Stimulated activated memory B cell treated with anti-CD40 and anti-IgM and Interleukin-4, amounts not matched to agents 10 μg/mL and 1 μg/mL and 100 μg/mL, for 72 hours (primary cell): Measurements from ENCODE around the gene GPR162.
"Not testable (repeated sequence)": the region's sequence is repeated elsewhere in the genome, so short reads cannot be mapped to it uniquely, and the experiment has no call there.

Source experiments
- ATAC-seq: fragments of 150-1000 bp; cut with Tn5 transposase; 2 replicates; pipeline ENCODE4 v1.10.0; 2021
- H3K27ac Mint-ChIP-seq: one replicate; pipeline ENCODE4 v1.8.0; 2022; ENCODE audit warnings: mild to moderate bottlenecking, mixed read lengths
- H3K27me3 Mint-ChIP-seq: one replicate; pipeline ENCODE4 v1.8.0; 2022; ENCODE audit warnings: mixed read lengths
- H3K36me3 Mint-ChIP-seq: one replicate; pipeline ENCODE4 v1.8.0; 2022; ENCODE audit warnings: mixed read lengths
- H3K4me1 Mint-ChIP-seq: one replicate; pipeline ENCODE4 v1.8.0; 2022; ENCODE audit warnings: mixed read lengths
- H3K4me3 Mint-ChIP-seq: one replicate; pipeline ENCODE4 v1.8.0; 2022; ENCODE audit warnings: mild to moderate bottlenecking, moderate library complexity, mixed read lengths
- H3K9me3 Mint-ChIP-seq: one replicate; pipeline ENCODE4 v1.8.0; 2022; ENCODE audit warnings: mixed read lengths

GPR162 gene

GRCh38 chr12:6866163-6866919 lies 44.7 kb downstream of the GPR162 start:
- Mint-ChIP-seq H3K27me3 (no peaks in the 10 kb centered on the region), H3K4me3 (peak overlapping the region; percentile 93), H3K4me1 (peaks cover 43% of the 10 kb centered on the region), H3K9me3 (no peaks in the 10 kb centered on the region), H3K27ac (peak overlapping the region; percentile 87), H3K36me3 (peaks cover 61% of the 10 kb centered on the region)
- no peak for ATAC-seq

- Mint-ChIP-seq H3K27ac (peak overlapping the region; percentile 87), H3K9me3 (no peaks in the 10 kb centered on the region), H3K4me1 (peaks cover 50% of the 10 kb centered on the region), H3K27me3 (no peaks in the 10 kb centered on the region), H3K4me3 (peak overlapping the region; percentile 93), H3K36me3 (peaks cover 56% of the 10 kb centered on the region)
- peak; percentile 51 for ATAC-seq
Measured at GRCh38 chr12:6866920-6867412, 45.3 kb downstream of the GPR162 start.

GRCh38 chr12:6867413-6868210 lies 46.0 kb downstream of the GPR162 start, which contains the start of gene TPI1:
TSS of gene TPI1 (plus strand) at chr12:6867531. CDS start at chr12:6867567, 36 bp downstream.
- peaks cover 56% of the 10 kb centered on the region for H3K4me1 Mint-ChIP-seq
- H3K9me3 Mint-ChIP-seq: no peaks in the 10 kb centered on the region
- H3K27ac Mint-ChIP-seq: peak within 1 kb of the TSS; percentile 87
- ATAC-seq: peak; percentile 92
- H3K36me3 Mint-ChIP-seq: peaks cover 52% of the 10 kb centered on the region
- no peaks in the 10 kb centered on the region for H3K27me3 Mint-ChIP-seq
- H3K4me3 Mint-ChIP-seq: peak within 1 kb of the TSS; percentile 93

GRCh38 chr12:6868211-6869048 lies 46.8 kb downstream of the GPR162 start:
- Mint-ChIP-seq H3K4me1 (peaks cover 63% of the 10 kb centered on the region), H3K9me3 (no peaks in the 10 kb centered on the region), H3K36me3 (peaks cover 47% of the 10 kb centered on the region), H3K27me3 (no peaks in the 10 kb centered on the region), H3K4me3 (peak overlapping the region; percentile 93), H3K27ac (peak overlapping the region; percentile 87)
- ATAC-seq: no peak

- Mint-ChIP-seq H3K27me3 (no peaks in the 10 kb centered on the region), H3K4me1 (peaks cover 71% of the 10 kb centered on the region), H3K36me3 (peaks cover 43% of the 10 kb centered on the region), H3K27ac (peak overlapping the region; percentile 87), H3K4me3 (peak overlapping the region; percentile 93), H3K9me3 (no peaks in the 10 kb centered on the region)
- no peak for ATAC-seq
Measured at GRCh38 chr12:6869049-6870021, 47.7 kb downstream of the GPR162 start.

GRCh38 chr12:6870304-6870703 lies 48.7 kb downstream of the GPR162 start:
- H3K27me3 Mint-ChIP-seq, ATAC-seq, H3K27ac Mint-ChIP-seq, H3K4me3 Mint-ChIP-seq, H3K9me3 Mint-ChIP-seq: not testable (repeated sequence)
- peaks cover 77% of the 10 kb centered on the region for H3K4me1 Mint-ChIP-seq
- H3K36me3 Mint-ChIP-seq: peaks cover 34% of the 10 kb centered on the region

GRCh38 chr12:6871052-6871957 lies 49.7 kb downstream of the GPR162 start:
- Mint-ChIP-seq H3K4me3 (peak overlapping the region; percentile 99), H3K27me3 (no peaks in the 10 kb centered on the region), H3K4me1 (peaks cover 75% of the 10 kb centered on the region), H3K36me3 (peaks cover 29% of the 10 kb centered on the region), H3K9me3 (no peaks in the 10 kb centered on the region), H3K27ac (peak overlapping the region; percentile 92)
- ATAC-seq: no peak

GRCh38 chr12:6872073-6873048 lies 50.7 kb downstream of the GPR162 start:
- H3K4me3 Mint-ChIP-seq: peak overlapping the region; percentile 99
- peaks cover 37% of the 10 kb centered on the region for H3K36me3 Mint-ChIP-seq
- H3K27ac Mint-ChIP-seq: peak overlapping the region; percentile 92
- H3K27me3 Mint-ChIP-seq: no peaks in the 10 kb centered on the region
- H3K4me1 Mint-ChIP-seq: peaks cover 68% of the 10 kb centered on the region
- peak; percentile 71 for ATAC-seq
- no peaks in the 10 kb centered on the region for H3K9me3 Mint-ChIP-seq

GRCh38 chr12:6873094-6874014 lies 51.7 kb downstream of the GPR162 start, which contains the start of gene SPSB2:
TSS of gene SPSB2 (minus strand) at chr12:6873303. CDS start at chr12:6872901, 402 bp downstream.
- peak; percentile 94 for ATAC-seq
- Mint-ChIP-seq H3K4me3 (peak within 1 kb of the TSS; percentile 99), H3K36me3 (peaks cover 39% of the 10 kb centered on the region), H3K4me1 (peaks cover 63% of the 10 kb centered on the region), H3K9me3 (no peaks in the 10 kb centered on the region), H3K27ac (peak within 1 kb of the TSS; percentile 92), H3K27me3 (no peaks in the 10 kb centered on the region)

- H3K36me3 Mint-ChIP-seq: peaks cover 33% of the 10 kb centered on the region
- peaks cover 57% of the 10 kb centered on the region for H3K4me1 Mint-ChIP-seq
- H3K27ac Mint-ChIP-seq: peak overlapping the region; percentile 92
- ATAC-seq, H3K9me3 Mint-ChIP-seq, H3K27me3 Mint-ChIP-seq: not testable (repeated sequence)
- H3K4me3 Mint-ChIP-seq: peak overlapping the region; percentile 99
Measured at GRCh38 chr12:6874015-6874368, 52.4 kb downstream of the GPR162 start.
